Ectodermal cell (in vitro differentiated cells): ENCODE data around the gene SH3BGRL2.

Experiments used
- H3K27ac ChIP-seq: 2 replicates; pipeline ENCODE4 v1.7.0; 2013; ENCODE audit warnings: mild to moderate bottlenecking, low read depth, low read length; ENCODE audit not compliant: insufficient read depth, poor library complexity, severe bottlenecking
- H3K27me3 ChIP-seq: 2 replicates; pipeline ENCODE4 v1.7.0; 2013; ENCODE audit warnings: mild to moderate bottlenecking, low read length; ENCODE audit not compliant: insufficient read depth, control insufficient read depth, poor library complexity, severe bottlenecking
- H3K36me3 ChIP-seq: one replicate; pipeline ENCODE4 v1.7.0; 2013; ENCODE audit warnings: low read length; ENCODE audit not compliant: control insufficient read depth, insufficient read depth
- H3K4me1 ChIP-seq: one replicate; pipeline ENCODE4 v1.7.0; 2013; ENCODE audit warnings: low read length; ENCODE audit not compliant: control insufficient read depth, insufficient read depth
- H3K4me3 ChIP-seq: 2 replicates; pipeline ENCODE4 v1.7.0; 2013; ENCODE audit warnings: low read depth, low read length, control low read depth; ENCODE audit not compliant: insufficient read depth
- H3K9me3 ChIP-seq: 2 replicates; pipeline ENCODE4 v1.7.0; 2013; ENCODE audit warnings: mild to moderate bottlenecking, low read length, moderate library complexity; ENCODE audit not compliant: control insufficient read depth
- WGBS, 2 experiments: methylation state at CpG; one replicate each; pipeline ENCODE4 v1.1.7; 2013; ENCODE audit warnings: missing lambda C conversion rate in 2 of 2; 5-methylcytosine and 5-hydroxymethylcytosine counted together

SH3BGRL2 gene

GRCh38 chr6:79694623-79695343 lies 63.7 kb downstream of the SH3BGRL2 start:
- Histone ChIP-seq H3K36me3 (no peaks in the 10 kb centered on the region), H3K4me1 (no peaks in the 10 kb centered on the region), H3K9me3 (no peaks in the 10 kb centered on the region), H3K27ac (no peak overlapping the region), H3K27me3 (no peaks in the 10 kb centered on the region), H3K4me3 (no peak overlapping the region)
- 79% methylated on average over 6 of the region's 6 CpGs for WGBS, 2 experiments

GRCh38 chr6:79697430-79697829 lies 66.3 kb downstream of the SH3BGRL2 start:
- no peak overlapping the region for H3K27ac ChIP-seq
- H3K4me3 ChIP-seq, result no peak overlapping the region
- no peaks in the 10 kb centered on the region for H3K4me1 ChIP-seq
- no peaks in the 10 kb centered on the region for H3K9me3 ChIP-seq
- 95 to 96% methylated on average over 4 of the region's 4 CpGs for WGBS, 2 experiments
- H3K36me3 ChIP-seq, result no peaks in the 10 kb centered on the region
- no peaks in the 10 kb centered on the region for H3K27me3 ChIP-seq

GRCh38 chr6:79699606-79700005 lies 68.5 kb downstream of the SH3BGRL2 start:
- no peaks in the 10 kb centered on the region for H3K36me3 ChIP-seq
- H3K27me3 ChIP-seq, result no peaks in the 10 kb centered on the region
- H3K27ac ChIP-seq, result no peak overlapping the region
- no peaks in the 10 kb centered on the region for H3K4me1 ChIP-seq
- no peaks in the 10 kb centered on the region for H3K9me3 ChIP-seq
- H3K4me3 ChIP-seq, result no peak overlapping the region
- WGBS, 2 experiments, result 94 to 98% methylated on average over 7 of the region's 7 CpGs

- H3K9me3 ChIP-seq, result no peaks in the 10 kb centered on the region
- no peaks in the 10 kb centered on the region for H3K27me3 ChIP-seq
- WGBS, 2 experiments, result 95% methylated on average over 5 of the region's 5 CpGs
These were observed 71.6 kb downstream of the SH3BGRL2 start for GRCh38 chr6:79702691-79703090.

GRCh38 chr6:79704200-79704599 lies 73.1 kb downstream of the SH3BGRL2 start:
- no peaks in the 10 kb centered on the region for H3K4me1 ChIP-seq
- H3K9me3 ChIP-seq, result no peaks in the 10 kb centered on the region
- H3K36me3 ChIP-seq, result no peaks in the 10 kb centered on the region
- no peaks in the 10 kb centered on the region for H3K27me3 ChIP-seq
- no peak overlapping the region for H3K27ac ChIP-seq
- H3K4me3 ChIP-seq, result no peak overlapping the region
- no CpG with 5 or more reads among the region's 2 CpGs for WGBS, 2 experiments

More at GRCh38 chr6:79702691-79703090, 71.6 kb downstream of the SH3BGRL2 start:
- no peaks in the 10 kb centered on the region for H3K4me1 ChIP-seq
- no peak overlapping the region for H3K4me3 ChIP-seq
- H3K36me3 ChIP-seq, result no peaks in the 10 kb centered on the region
- H3K27ac ChIP-seq, result no peak overlapping the region

- Histone ChIP-seq H3K4me3 (no peak overlapping the region), H3K36me3 (no peaks in the 10 kb centered on the region), H3K27me3 (no peaks in the 10 kb centered on the region), H3K27ac (no peak overlapping the region), H3K4me1 (no peaks in the 10 kb centered on the region), H3K9me3 (no peaks in the 10 kb centered on the region)
- 91 to 97% methylated on average over 4 to 5 of the region's 5 CpGs for WGBS, 2 experiments
These were observed 74.4 kb downstream of the SH3BGRL2 start for GRCh38 chr6:79705456-79705995.

GRCh38 chr6:79706527-79706926 lies 75.4 kb downstream of the SH3BGRL2 start:
- H3K4me1 ChIP-seq, result no peaks in the 10 kb centered on the region
- no peaks in the 10 kb centered on the region for H3K36me3 ChIP-seq
- no peaks in the 10 kb centered on the region for H3K27me3 ChIP-seq
- H3K9me3 ChIP-seq, result no peaks in the 10 kb centered on the region
- WGBS, 2 experiments, result 94 to 99% methylated on average over 3 of the region's 3 CpGs
- H3K27ac ChIP-seq, result no peak overlapping the region
- no peak overlapping the region for H3K4me3 ChIP-seq

- no peak overlapping the region for H3K4me3 ChIP-seq
- no peak overlapping the region for H3K27ac ChIP-seq
- WGBS, 2 experiments, result 78% methylated on average over 1 of the region's 1 CpG; no CpG with 5 or more reads in 1 of the 2 experiments
- no peaks in the 10 kb centered on the region for H3K36me3 ChIP-seq
- H3K4me1 ChIP-seq, result no peaks in the 10 kb centered on the region
- H3K27me3 ChIP-seq, result no peaks in the 10 kb centered on the region
- no peaks in the 10 kb centered on the region for H3K9me3 ChIP-seq
These were observed 76.5 kb downstream of the SH3BGRL2 start for GRCh38 chr6:79707621-79708020.

- H3K27me3 ChIP-seq, result no peaks in the 10 kb centered on the region
- 97% methylated on average over 3 of the region's 3 CpGs for WGBS, 2 experiments
- no peaks in the 10 kb centered on the region for H3K4me1 ChIP-seq
- no peaks in the 10 kb centered on the region for H3K9me3 ChIP-seq
- H3K27ac ChIP-seq, result no peak overlapping the region
- no peak overlapping the region for H3K4me3 ChIP-seq
- no peaks in the 10 kb centered on the region for H3K36me3 ChIP-seq
These were observed 77.1 kb downstream of the SH3BGRL2 start for GRCh38 chr6:79708095-79708791.

- Histone ChIP-seq H3K4me3 (no peak overlapping the region), H3K9me3 (no peaks in the 10 kb centered on the region), H3K27ac (no peak overlapping the region), H3K27me3 (no peaks in the 10 kb centered on the region), H3K36me3 (no peaks in the 10 kb centered on the region), H3K4me1 (no peaks in the 10 kb centered on the region)
- 81 to 96% methylated on average over 3 of the region's 3 CpGs for WGBS, 2 experiments
These were observed 79.0 kb downstream of the SH3BGRL2 start for GRCh38 chr6:79710127-79710526.
